Measurements from ENCODE around the gene GPR179. TPM values are rescaled to one million over a fixed set of nuclear protein-coding genes. Genes with fewer than 3 reads are reported as not detected.

Gene GPR179
- total RNA-seq, 1 experiment from 2014 or later = 0.03 TPM

DNA sequence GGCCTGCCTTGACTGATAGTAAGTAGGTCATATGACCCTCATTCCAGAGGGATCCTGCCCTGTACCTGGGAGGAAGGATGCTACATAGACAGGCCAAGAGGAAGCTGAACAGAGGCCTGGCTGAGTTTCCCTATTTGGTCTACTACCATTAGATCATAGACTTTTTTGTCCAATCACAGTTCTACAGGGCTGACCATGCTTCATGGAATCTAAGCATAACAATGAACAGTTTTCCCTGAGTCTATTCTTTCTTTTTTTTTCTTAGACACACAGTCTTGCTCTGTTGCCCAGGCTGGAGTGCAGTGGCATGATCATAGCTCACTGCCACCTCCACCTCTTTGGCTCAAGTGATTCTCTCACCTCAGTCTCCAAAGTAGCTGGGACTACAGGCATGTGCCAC is 3.9 kb downstream of the GPR179 start:
- no peaks in the 10 kb centered on the region for H3K27me3 ChIP-seq (ENCODE audit: control insufficient read depth, insufficient read depth, low read length)
- BruUV-seq (replicated peaks) = no TSS peak
- no peaks in the 10 kb centered on the region for H3K9me3 ChIP-seq (ENCODE audit: control insufficient read depth, insufficient read depth, low read depth, low read length)
- H3K36me3 ChIP-seq (ENCODE audit: control insufficient read depth, insufficient read depth, low read length) = no peaks in the 10 kb centered on the region
- DNase-seq (ENCODE audit: low read depth, low spot score) = no peak
- in situ Hi-C loops (cut with HindIII; ENCODE audit: low pct_unique_long_range_greater_than_20kb, low sequenced_read_pairs) (no loop called here), intact Hi-C loops (cut with micrococcal nuclease; ENCODE audit: unreplicated experiment) (no loop called here)
- CTCF ChIA-PET = no interaction called here
- no peak overlapping the region for H3K27ac ChIP-seq (ENCODE audit: low read length)
- TF ChIP-seq TCF7L2 (IDR thresholded peaks at IDR 0.05; ENCODE audit: low read depth, low read length) (no peak), POLR2AphosphoS5 (IDR thresholded peaks at IDR 0.05; ENCODE audit: low read depth, low read length) (no peak), SIN3A (IDR thresholded peaks at IDR 0.05; ENCODE audit: borderline replicate concordance, insufficient read depth, low read depth, low read length) (no peak)
- TF ChIP-seq, protein P1, sequence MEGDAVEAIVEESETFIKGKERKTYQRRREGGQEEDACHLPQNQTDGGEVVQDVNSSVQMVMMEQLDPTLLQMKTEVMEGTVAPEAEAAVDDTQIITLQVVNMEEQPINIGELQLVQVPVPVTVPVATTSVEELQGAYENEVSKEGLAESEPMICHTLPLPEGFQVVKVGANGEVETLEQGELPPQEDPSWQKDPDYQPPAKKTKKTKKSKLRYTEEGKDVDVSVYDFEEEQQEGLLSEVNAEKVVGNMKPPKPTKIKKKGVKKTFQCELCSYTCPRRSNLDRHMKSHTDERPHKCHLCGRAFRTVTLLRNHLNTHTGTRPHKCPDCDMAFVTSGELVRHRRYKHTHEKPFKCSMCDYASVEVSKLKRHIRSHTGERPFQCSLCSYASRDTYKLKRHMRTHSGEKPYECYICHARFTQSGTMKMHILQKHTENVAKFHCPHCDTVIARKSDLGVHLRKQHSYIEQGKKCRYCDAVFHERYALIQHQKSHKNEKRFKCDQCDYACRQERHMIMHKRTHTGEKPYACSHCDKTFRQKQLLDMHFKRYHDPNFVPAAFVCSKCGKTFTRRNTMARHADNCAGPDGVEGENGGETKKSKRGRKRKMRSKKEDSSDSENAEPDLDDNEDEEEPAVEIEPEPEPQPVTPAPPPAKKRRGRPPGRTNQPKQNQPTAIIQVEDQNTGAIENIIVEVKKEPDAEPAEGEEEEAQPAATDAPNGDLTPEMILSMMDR (IDR thresholded peaks at IDR 0.05) = no peak
- TF ChIP-seq, protein P2, sequence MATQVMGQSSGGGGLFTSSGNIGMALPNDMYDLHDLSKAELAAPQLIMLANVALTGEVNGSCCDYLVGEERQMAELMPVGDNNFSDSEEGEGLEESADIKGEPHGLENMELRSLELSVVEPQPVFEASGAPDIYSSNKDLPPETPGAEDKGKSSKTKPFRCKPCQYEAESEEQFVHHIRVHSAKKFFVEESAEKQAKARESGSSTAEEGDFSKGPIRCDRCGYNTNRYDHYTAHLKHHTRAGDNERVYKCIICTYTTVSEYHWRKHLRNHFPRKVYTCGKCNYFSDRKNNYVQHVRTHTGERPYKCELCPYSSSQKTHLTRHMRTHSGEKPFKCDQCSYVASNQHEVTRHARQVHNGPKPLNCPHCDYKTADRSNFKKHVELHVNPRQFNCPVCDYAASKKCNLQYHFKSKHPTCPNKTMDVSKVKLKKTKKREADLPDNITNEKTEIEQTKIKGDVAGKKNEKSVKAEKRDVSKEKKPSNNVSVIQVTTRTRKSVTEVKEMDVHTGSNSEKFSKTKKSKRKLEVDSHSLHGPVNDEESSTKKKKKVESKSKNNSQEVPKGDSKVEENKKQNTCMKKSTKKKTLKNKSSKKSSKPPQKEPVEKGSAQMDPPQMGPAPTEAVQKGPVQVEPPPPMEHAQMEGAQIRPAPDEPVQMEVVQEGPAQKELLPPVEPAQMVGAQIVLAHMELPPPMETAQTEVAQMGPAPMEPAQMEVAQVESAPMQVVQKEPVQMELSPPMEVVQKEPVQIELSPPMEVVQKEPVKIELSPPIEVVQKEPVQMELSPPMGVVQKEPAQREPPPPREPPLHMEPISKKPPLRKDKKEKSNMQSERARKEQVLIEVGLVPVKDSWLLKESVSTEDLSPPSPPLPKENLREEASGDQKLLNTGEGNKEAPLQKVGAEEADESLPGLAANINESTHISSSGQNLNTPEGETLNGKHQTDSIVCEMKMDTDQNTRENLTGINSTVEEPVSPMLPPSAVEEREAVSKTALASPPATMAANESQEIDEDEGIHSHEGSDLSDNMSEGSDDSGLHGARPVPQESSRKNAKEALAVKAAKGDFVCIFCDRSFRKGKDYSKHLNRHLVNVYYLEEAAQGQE (IDR thresholded peaks at IDR 0.05; ENCODE audit: insufficient read depth in 1 of 2, low read depth in 2 of 2, low read length in 1 of 2) = no peak
- no peaks in the 10 kb centered on the region for H3K4me1 ChIP-seq (ENCODE audit: control insufficient read depth, insufficient read depth, low read length)
- POLR2A ChIA-PET = no interaction called here
- no peak overlapping the region for H3K4me3 ChIP-seq (ENCODE audit: low read depth in 2 of 2, low read length in 2 of 2)
- no peak for ATAC-seq

DNA sequence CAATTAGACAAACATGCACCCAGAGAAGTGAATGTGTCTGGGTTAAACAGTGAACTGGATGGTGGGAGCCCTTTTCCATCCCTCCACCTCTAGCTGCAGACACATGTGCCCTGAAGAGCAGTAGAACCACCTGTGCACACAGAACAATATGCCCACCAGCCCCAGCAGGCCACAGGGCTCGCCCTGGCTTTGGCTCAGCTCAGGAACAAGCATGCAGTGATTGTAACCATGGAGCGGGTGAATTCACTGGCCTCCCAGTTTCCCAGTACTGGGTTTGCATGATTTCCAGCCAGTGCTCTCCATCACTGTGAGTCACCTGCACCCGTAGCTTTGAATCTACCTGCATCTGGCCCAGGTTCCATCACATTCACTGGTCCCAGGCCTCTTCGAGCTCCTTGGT is 5.2 kb downstream of the GPR179 start:
- no peak for TF ChIP-seq POLR2AphosphoS5 (IDR thresholded peaks at IDR 0.05; ENCODE audit: low read depth, low read length)
- TF ChIP-seq, protein P2 (IDR thresholded peaks at IDR 0.05; ENCODE audit: insufficient read depth in 1 of 2, low read depth in 2 of 2, low read length in 1 of 2) = no peak
- TF ChIP-seq SIN3A (IDR thresholded peaks at IDR 0.05; ENCODE audit: borderline replicate concordance, insufficient read depth, low read depth, low read length) = no peak
- TF ChIP-seq TCF7L2 (IDR thresholded peaks at IDR 0.05; ENCODE audit: low read depth, low read length) = no peak
- TF ChIP-seq, protein P1 (IDR thresholded peaks at IDR 0.05) = no peak
- Histone ChIP-seq H3K27me3 (ENCODE audit: control insufficient read depth, insufficient read depth, low read length) (no peaks in the 10 kb centered on the region), H3K4me3 (ENCODE audit: low read depth in 2 of 2, low read length in 2 of 2) (no peak overlapping the region), H3K27ac (ENCODE audit: low read length) (no peak overlapping the region), H3K36me3 (ENCODE audit: control insufficient read depth, insufficient read depth, low read length) (no peaks in the 10 kb centered on the region), H3K9me3 (ENCODE audit: control insufficient read depth, insufficient read depth, low read depth, low read length) (no peaks in the 10 kb centered on the region), H3K4me1 (ENCODE audit: control insufficient read depth, insufficient read depth, low read length) (no peaks in the 10 kb centered on the region)
- no peak for DNase-seq (ENCODE audit: low read depth, low spot score)
- CTCF ChIA-PET = no interaction called here
- intact Hi-C loops (cut with micrococcal nuclease; ENCODE audit: unreplicated experiment) (no loop called here), in situ Hi-C loops (cut with HindIII; ENCODE audit: low pct_unique_long_range_greater_than_20kb, low sequenced_read_pairs) (no loop called here)
- POLR2A ChIA-PET = no interaction called here
- BruUV-seq (replicated peaks) = no TSS peak
- ATAC-seq = no peak
